NCI-H2196 treated with DMSO at 0.1 percent for 48 hours (cell line): ENCODE data around the gene HLA-DPA1.
"Not testable (repeated sequence)": the region's sequence is repeated elsewhere in the genome, so short reads cannot be mapped to it uniquely, and the experiment has no call there.

ENCODE experiments used
- DNase-seq: peaks from one replicate; lab custom pipeline; 2025; ENCODE audit not compliant: unreplicated experiment; lab: John Stamatoyannopoulos, UW

Gene HLA-DPA1

GRCh38 chr6:33065312-33065711 lies 8.1 kb downstream of the HLA-DPA1 start:
- no peak for DNase-seq

GRCh38 chr6:33064723-33065122 lies 8.7 kb downstream of the HLA-DPA1 start:
- DNase-seq, result no peak

- not testable (repeated sequence) for DNase-seq
Observed at GRCh38 chr6:33063435-33063834, 10.0 kb downstream of the HLA-DPA1 start.

- no peak for DNase-seq
Observed at GRCh38 chr6:33061987-33062386, 11.5 kb downstream of the HLA-DPA1 start.

GRCh38 chr6:33057222-33058150 lies 16.0 kb downstream of the HLA-DPA1 start:
- DNase-seq, result no peak

- no peak for DNase-seq
Observed at GRCh38 chr6:33053230-33053629, 20.2 kb downstream of the HLA-DPA1 start.

GRCh38 chr6:33052627-33053026 lies 20.8 kb downstream of the HLA-DPA1 start:
- DNase-seq, result no peak

GRCh38 chr6:33050014-33050810 lies 23.2 kb downstream of the HLA-DPA1 start:
- no peak for DNase-seq

GRCh38 chr6:33049323-33050013 lies 24.0 kb downstream of the HLA-DPA1 start:
- DNase-seq, result no peak

GRCh38 chr6:33040157-33040556 lies 33.3 kb downstream of the HLA-DPA1 start:
- no peak for DNase-seq

GRCh38 chr6:33036535-33036934 lies 36.9 kb downstream of the HLA-DPA1 start:
- DNase-seq, result no peak

- DNase-seq, result no peak
Observed at GRCh38 chr6:33034554-33034953, 38.9 kb downstream of the HLA-DPA1 start.

GRCh38 chr6:33030245-33030644 lies 43.2 kb downstream of the HLA-DPA1 start:
- DNase-seq, result no peak

- DNase-seq, result no peak
Observed at GRCh38 chr6:33029328-33030184, 43.9 kb downstream of the HLA-DPA1 start.

GRCh38 chr6:33028220-33028849 lies 45.1 kb downstream of the HLA-DPA1 start:
- DNase-seq, result no peak

GRCh38 chr6:33024521-33024920 lies 48.9 kb downstream of the HLA-DPA1 start:
- no peak for DNase-seq

- no peak for DNase-seq
Observed at GRCh38 chr6:33023536-33023935, 49.9 kb downstream of the HLA-DPA1 start.

GRCh38 chr6:33021917-33022316 lies 51.5 kb downstream of the HLA-DPA1 start:
- DNase-seq, result no peak

- DNase-seq, result no peak
Observed at GRCh38 chr6:33019372-33019771, 54.1 kb downstream of the HLA-DPA1 start.

GRCh38 chr6:33018904-33019303 lies 54.5 kb downstream of the HLA-DPA1 start:
- DNase-seq, result no peak
